SJSA1 (cell line): ENCODE results near the gene KLHL12. TPM values are rescaled to one million over a fixed set of nuclear protein-coding genes. Genes with fewer than 3 reads are reported as not detected.

ENCODE experiments used
- DNase-seq, 2 experiments: peaks; one replicate each; pipeline ENCODE4 v3.0.0-alpha.2; 2015 to 2020; ENCODE audit warnings: low spot score in 2 of 2, low read depth in 1 of 2
- H3K27ac ChIP-seq: fragments of 250-450 bp; sonication (Bioruptor Pico); 2 replicates; pipeline ENCODE4 v1.5.1; 2020; ENCODE audit warnings: mild to moderate bottlenecking, moderate library complexity
- H3K27me3 ChIP-seq: fragments of 250-450 bp; sonication (Bioruptor Pico); replicated peaks from 2 replicates; pipeline ENCODE4 v1.5.1; 2020; ENCODE audit warnings: mild to moderate bottlenecking, moderate library complexity
- H3K36me3 ChIP-seq: fragments of 250-450 bp; sonication (Bioruptor Pico); 2 replicates; pipeline ENCODE4 v1.5.1; 2020; ENCODE audit warnings: mild to moderate bottlenecking
- H3K4me1 ChIP-seq: fragments of 250-450 bp; sonication (Bioruptor Pico); replicated peaks from 2 replicates; pipeline ENCODE4 v1.6.1; 2021; ENCODE audit warnings: mild to moderate bottlenecking
- H3K4me3 ChIP-seq: fragments of 250-450 bp; sonication (Bioruptor Pico); 2 replicates; pipeline ENCODE4 v1.5.1; 2020; ENCODE audit warnings: mild to moderate bottlenecking
- H3K9me3 ChIP-seq: fragments of 250-450 bp; sonication (Bioruptor Pico); replicated peaks from 2 replicates; pipeline ENCODE4 v1.5.1; 2020; ENCODE audit warnings: mild to moderate bottlenecking
- total RNA-seq: library from RNA; depleted of rRNA; stranded (reverse); fragments of >200 nt; shearing (Covaris generic); gene quantifications from 2 replicates; pipeline ENCODE4 v1.2.3, GENCODE V29; 2014; rRNA removed

Gene KLHL12
- 21.6 and 28.9 TPM in 2 replicates for total RNA-seq

DNA sequence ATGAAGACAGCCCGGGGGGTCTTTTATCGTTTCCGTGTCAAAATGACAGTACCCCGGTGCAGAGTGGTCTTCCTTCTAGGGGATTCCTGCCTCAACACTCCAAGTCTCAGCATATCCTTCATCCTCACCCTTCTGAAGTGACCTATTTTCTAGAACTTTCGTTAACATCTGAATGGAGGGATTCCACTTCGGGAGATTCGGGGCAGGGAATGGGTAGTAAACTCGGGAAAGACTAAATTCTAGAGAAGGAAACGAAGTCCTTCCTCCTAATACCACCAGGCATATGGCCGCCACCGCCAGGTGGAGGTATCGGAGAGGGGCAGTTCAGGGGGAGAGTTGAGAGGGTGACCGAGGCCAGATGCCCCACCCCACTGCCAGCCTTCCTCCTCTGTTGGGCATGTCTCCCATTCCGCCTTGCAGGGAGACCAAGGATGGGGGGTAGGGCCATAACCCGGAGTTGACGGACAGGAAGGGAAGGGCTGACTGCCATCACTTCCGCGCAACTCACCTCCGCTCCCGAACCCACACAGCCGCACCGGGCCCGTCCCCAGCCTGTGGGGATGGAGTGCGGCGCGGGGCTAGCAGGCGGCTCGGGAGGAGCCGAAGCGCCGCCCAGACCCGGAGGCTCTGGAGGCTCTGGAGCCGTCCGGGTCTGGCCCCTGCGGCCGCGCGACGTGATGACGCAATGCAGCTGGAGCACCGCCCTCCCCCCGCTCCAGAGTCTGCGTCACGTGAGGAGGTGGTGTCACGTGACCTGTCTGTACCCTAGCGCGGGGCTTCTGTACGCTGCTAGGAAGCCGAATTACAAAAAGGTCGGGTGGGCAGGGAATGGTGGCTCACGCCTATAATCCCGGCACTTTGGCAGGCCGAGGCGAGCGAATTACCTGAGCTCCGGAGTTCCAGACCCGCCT, at the start of gene KLHL12:
Gene KLHL12, minus strand, starts transcription at position 654 of the 911 bp plus-strand sequence. CDS start 2,072 bp downstream, outside the sequence.
- Histone ChIP-seq H3K27ac (peak within 1 kb of the TSS; percentile 69), H3K9me3 (no peaks in the 10 kb centered on the region), H3K4me1 (peaks cover 4% of the 10 kb centered on the region; the same call in 1 of the 2 replicates), H3K27me3 (no peaks in the 10 kb centered on the region), H3K36me3 (peaks cover 25% of the 10 kb centered on the region), H3K4me3 (peak within 1 kb of the TSS; percentile 76)
- DNase-seq: peak; percentile 97 to 98

DNA sequence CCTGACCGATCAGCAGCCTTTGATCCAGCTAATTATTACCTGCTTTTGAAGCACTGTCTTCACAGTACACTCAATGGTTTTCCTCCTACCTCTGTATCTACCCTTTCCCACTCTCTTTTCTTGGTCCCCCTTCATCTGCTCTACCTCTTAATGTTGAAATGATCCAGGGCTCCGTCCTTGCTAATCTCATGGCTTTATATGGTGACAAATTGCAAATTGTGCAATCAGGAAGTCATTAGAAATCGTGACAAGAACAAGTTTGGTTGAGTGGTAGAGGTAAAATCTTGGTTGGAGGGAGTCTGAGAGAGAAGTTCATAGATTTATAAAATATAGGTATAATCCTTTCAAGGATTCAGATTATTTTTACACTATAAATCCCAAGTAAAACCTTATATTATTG, 49.6 kb upstream of the KLHL12 start:
- H3K27me3 ChIP-seq: peaks cover 72% of the 10 kb centered on the region
- H3K27ac ChIP-seq: no peak overlapping the region
- no peaks in the 10 kb centered on the region for H3K4me1 ChIP-seq
- H3K4me3 ChIP-seq: no peak overlapping the region
- DNase-seq: no peak
- no peaks in the 10 kb centered on the region for H3K9me3 ChIP-seq
- no peaks in the 10 kb centered on the region for H3K36me3 ChIP-seq

DNA sequence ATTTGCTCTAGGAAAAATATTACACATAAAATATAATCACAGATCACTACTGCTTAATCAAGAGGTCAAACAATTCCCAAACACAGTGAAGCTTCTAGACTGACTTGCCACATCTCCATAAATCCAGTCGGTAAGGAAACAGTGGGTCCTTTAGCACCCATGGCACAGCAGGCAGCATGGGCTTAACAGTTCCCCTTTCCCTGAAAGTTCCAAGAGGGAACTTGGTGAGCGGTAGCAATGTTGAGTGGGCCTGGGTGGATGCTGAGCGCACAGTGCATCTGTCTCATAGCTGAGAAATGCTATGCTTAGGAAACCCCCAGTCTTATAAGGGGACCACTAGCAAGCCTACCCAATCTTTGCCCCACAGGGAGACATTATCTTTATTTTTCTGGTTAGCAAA, 47.8 kb upstream of the KLHL12 start:
- no peaks in the 10 kb centered on the region for H3K36me3 ChIP-seq
- H3K4me3 ChIP-seq: no peak overlapping the region
- no peaks in the 10 kb centered on the region for H3K4me1 ChIP-seq
- no peak overlapping the region for H3K27ac ChIP-seq
- DNase-seq: no peak
- no peaks in the 10 kb centered on the region for H3K9me3 ChIP-seq
- peaks cover 58% of the 10 kb centered on the region for H3K27me3 ChIP-seq

DNA sequence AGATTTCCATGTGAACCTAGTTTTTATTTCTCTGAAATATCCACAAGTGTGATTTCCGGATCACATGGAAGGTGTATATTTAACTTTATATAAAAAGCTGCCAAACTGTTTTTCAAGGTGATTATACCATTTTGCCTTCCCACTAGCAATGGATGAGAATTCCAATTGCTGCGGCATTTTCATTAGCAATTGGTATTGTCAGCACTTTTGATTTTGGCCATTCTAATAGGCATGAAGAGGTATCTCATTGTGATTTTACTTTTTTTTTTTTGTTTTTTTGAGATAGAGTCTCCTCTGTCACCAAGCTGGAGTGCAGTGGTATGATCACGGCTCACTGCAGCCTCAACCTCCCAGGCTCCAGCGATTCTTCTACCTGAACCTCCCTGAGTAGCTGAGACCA, 45.0 kb upstream of the KLHL12 start:
- no peaks in the 10 kb centered on the region for H3K9me3 ChIP-seq
- no peaks in the 10 kb centered on the region for H3K36me3 ChIP-seq
- no peak overlapping the region for H3K27ac ChIP-seq
- peaks cover 5% of the 10 kb centered on the region for H3K4me1 ChIP-seq
- H3K27me3 ChIP-seq: peaks cover 32% of the 10 kb centered on the region
- no peak overlapping the region for H3K4me3 ChIP-seq
- no peak for DNase-seq

DNA sequence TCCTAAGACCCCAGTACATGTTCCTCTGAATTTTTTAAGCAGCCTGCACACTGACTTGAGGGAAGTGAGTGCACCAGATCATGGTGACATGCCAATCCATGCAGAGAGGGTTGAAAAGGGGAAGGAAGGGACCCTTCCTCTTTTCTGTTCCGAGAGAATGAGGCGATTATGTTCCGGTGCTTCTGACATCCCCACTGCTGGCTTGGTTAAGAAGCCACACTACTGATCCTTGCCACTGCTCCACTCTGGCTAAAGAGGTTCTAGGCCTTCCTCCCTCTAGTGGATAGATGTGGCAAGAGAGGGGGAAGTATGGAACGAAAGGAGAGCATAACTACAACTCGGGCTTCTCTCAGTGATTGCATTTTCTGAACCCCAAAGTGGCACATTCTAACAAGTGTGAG, 41.9 kb upstream of the KLHL12 start:
- DNase-seq: peak in 1 of 2 experiments; percentile 43
- Histone ChIP-seq H3K4me3 (no peak overlapping the region), H3K9me3 (no peaks in the 10 kb centered on the region), H3K4me1 (peaks cover 11% of the 10 kb centered on the region), H3K27me3 (peaks cover 10% of the 10 kb centered on the region), H3K36me3 (peaks cover 3% of the 10 kb centered on the region), H3K27ac (no peak overlapping the region)

DNA sequence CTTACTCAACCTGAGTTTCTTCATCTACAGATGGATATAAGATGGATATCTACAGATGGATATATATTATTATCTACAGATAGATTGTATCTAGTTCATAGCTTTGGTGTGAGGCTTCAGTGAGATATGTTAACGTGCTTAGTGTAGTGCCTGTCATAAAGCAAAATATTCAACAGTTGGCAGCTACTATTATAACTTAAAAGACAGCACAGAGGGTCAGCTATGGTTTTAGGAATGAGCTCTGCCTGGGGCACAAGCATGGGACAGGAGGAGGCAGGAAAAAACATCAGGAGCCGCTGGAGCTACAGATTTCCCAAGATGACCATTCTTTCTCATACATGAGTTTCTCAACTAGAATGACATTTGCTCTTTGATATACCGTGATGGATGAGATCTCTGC, 41.3 kb upstream of the KLHL12 start:
- H3K27ac ChIP-seq: no peak overlapping the region
- H3K9me3 ChIP-seq: no peaks in the 10 kb centered on the region
- no peak for DNase-seq
- H3K36me3 ChIP-seq: peaks cover 9% of the 10 kb centered on the region
- peaks cover 11% of the 10 kb centered on the region for H3K4me1 ChIP-seq
- H3K27me3 ChIP-seq: peaks cover 4% of the 10 kb centered on the region; the same call in 1 of the 2 replicates
- H3K4me3 ChIP-seq: no peak overlapping the region

DNA sequence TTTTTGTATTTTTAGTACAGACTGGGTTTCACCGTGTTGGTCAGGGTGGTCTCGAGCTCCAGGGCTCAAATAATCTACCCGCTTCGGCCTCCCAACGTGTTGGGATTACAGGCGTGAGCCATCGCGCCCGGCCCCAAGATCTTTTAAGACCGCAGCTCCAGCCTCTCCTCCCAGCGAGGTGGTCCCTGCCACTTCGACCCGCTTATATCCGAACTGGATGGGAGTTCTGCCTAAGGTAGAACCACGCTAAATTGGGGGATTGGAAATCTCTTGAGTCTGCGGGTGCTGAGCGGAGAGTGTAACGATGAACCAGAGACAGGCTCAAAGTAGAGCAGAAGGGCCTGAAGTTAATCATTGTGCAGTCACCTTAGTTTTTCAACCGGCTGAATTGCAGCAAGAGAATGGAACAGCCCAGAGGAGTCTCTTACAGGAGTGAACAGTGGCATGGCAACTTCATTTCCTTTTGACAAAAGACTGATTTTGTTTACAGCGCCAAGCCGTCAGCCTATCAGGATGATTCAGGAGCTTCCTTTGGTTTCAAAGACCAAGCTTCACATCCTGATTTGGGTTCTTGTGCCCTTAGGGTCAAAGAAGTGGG, 40.7 kb upstream of the KLHL12 start:
- Histone ChIP-seq H3K4me1 (peaks cover 11% of the 10 kb centered on the region), H3K36me3 (peaks cover 11% of the 10 kb centered on the region), H3K27me3 (no peaks in the 10 kb centered on the region), H3K9me3 (no peaks in the 10 kb centered on the region), H3K27ac (no peak overlapping the region), H3K4me3 (peak overlapping the region; percentile 64)
- DNase-seq: no peak

DNA sequence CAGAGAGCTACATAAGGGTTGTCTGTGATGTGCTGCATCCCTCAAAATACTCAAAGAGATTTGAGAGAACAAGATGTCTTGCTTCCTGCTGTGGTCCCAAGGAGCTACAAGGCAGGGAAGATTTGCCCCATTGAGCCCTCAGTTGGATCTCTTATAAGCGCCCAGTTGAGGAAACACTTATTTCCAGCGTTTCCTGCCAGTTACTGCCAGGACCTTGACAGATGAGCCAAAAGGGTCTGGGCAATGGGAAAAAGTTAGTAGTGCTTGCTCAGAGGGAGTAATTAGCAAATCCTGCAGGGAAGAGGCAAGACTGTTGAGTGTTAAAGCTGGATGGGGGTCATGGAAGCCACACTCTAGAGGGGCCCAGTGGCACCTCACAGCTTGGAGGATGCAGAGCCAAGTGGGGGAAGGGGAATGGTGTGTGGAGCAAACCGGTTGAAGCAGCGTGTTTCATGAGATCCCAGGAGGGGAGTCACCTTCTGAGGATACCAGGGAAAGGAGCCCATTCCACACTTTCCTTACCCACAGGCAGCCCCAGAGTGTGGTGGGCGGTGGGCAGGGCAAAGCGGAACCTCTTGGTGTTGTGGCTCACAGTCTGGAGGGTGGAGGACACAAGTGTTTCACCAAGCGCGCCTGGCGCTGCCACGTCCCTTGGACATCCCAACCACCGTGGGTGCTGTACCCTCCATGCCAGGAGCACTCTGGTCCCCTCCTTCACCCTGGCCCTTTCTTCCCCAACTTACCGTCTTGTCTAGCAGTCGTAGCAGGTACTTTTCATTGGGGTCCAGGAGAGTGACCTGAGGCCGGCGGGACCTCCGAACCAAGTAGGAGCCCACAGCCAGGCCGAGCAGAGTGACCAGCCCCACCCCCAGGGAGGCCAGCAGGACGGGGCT, 39.2 kb upstream of the KLHL12 start:
- Histone ChIP-seq H3K4me3 (peak overlapping the region; percentile 64), H3K9me3 (no peaks in the 10 kb centered on the region), H3K27me3 (no peaks in the 10 kb centered on the region), H3K36me3 (peaks cover 20% of the 10 kb centered on the region), H3K27ac (no peak overlapping the region), H3K4me1 (peaks cover 11% of the 10 kb centered on the region)
- DNase-seq: no peak

DNA sequence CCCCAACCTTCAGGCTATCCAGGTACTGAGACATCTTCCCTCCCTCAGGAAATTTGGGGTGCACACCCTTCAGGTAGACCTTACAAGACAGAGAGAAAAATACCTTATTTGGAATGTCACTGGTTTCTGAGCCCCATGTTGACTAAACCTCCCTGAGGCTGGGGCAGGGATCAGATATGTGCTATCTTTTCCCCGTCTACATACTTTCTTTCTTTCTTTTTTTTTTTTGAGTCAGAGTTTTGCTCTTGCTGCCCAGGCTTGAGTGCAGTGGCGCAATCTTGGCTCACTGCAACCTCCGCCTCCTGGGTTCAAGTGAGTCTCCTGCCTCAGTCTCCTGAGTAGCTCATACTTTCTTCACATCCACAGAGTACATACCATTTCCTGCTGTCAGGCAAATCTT, 38.4 kb upstream of the KLHL12 start:
- Histone ChIP-seq H3K4me1 (peaks cover 11% of the 10 kb centered on the region), H3K4me3 (no peak overlapping the region), H3K9me3 (no peaks in the 10 kb centered on the region), H3K36me3 (peaks cover 20% of the 10 kb centered on the region), H3K27me3 (no peaks in the 10 kb centered on the region), H3K27ac (no peak overlapping the region)
- DNase-seq: no peak

DNA sequence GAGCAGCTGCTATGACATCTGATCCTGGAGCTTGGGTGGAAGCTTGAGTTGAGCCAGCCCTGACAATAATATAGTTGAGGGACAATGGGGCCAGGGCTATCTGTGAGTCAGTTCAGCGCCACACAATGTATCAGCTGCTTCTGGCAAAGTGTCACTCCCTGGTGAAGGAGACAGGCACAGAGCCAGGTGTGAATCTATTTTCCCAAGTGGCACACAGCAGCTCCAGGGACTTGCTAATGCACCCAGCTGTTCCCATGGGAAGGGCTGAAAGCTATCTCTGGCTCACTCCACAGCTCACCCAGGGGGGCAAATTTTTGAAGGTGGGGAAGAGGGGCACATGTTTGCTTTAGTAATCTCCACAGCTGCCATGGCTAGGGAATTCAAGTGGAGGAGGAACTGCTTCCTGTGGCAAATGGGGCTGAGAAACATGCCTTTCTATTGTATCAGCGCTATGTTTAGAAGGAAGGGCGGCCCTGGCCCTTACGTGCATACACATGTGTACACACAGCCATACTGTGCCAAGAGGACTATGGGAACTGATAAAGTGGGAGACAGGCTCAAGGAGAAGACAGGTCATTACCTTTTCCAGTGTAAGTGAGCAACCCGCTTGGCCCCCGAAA, 37.9 kb upstream of the KLHL12 start:
- no peak overlapping the region for H3K27ac ChIP-seq
- H3K4me3 ChIP-seq: no peak overlapping the region

DNA sequence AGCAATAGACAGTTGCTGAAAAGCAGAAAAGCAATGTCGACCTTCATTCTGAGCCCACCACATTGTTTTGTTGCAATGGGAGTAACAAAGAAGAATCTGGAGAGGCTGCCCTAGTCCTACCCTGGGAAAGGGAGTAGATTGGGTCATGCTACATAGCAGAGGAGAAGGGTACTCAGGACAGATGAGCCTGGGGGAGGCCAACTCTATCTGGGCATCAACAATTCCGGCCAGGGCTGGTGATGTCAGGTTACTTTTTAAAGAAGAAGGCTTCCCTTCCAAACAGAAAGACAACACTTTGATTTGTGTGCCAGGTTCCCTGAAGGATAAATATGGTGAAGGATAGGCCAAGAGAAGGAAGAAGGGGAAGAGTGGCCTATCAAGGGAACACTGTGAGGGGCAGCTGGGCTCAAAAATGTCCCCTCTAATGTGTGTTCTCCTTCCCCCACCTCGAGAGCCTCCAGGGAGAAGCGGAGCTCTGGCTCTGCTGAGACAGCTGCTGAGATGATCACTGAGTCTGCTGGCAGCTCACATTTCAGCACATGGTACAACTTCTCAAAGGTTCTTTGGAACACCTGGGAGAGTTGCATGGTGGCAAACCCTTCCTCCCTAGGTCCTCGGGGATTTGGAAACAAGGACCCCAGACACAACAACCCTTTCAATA, 34.3 kb upstream of the KLHL12 start:
- Histone ChIP-seq H3K27ac (no peak overlapping the region), H3K4me1 (peaks cover 18% of the 10 kb centered on the region), H3K27me3 (no peaks in the 10 kb centered on the region), H3K4me3 (no peak overlapping the region), H3K36me3 (peaks cover 36% of the 10 kb centered on the region), H3K9me3 (peaks cover 6% of the 10 kb centered on the region)
- no peak for DNase-seq

More for the DNA sequence above, 37.9 kb upstream of the KLHL12 start:
- H3K9me3 ChIP-seq: no peaks in the 10 kb centered on the region
- H3K27me3 ChIP-seq: no peaks in the 10 kb centered on the region
- peaks cover 11% of the 10 kb centered on the region for H3K4me1 ChIP-seq
- DNase-seq: no peak
- peaks cover 20% of the 10 kb centered on the region for H3K36me3 ChIP-seq

DNA sequence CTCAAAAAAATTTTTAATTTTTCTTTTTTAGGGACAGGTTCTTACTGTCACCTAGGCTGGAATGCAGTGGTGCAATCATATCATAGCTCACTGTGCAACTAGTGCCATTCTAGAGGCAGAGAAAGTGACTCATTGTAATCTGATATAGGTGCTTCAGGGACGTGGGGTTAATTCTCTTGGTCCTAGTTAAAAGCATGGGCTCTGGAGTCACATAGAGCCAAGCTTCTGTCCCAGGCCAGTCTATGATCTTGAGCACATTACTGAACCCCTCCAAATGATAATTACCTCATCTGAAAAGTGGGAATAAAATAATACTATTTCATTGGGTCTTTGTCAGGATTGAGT, 32.2 kb upstream of the KLHL12 start:
- DNase-seq: no peak
- H3K27me3 ChIP-seq: no peaks in the 10 kb centered on the region
- H3K9me3 ChIP-seq: peaks cover 6% of the 10 kb centered on the region
- H3K27ac ChIP-seq: no peak overlapping the region
- no peak overlapping the region for H3K4me3 ChIP-seq
- peaks cover 15% of the 10 kb centered on the region for H3K4me1 ChIP-seq
- peaks cover 44% of the 10 kb centered on the region for H3K36me3 ChIP-seq
